Aorta (tissue), 5 donors: ENCODE results near the gene ANKMY1. TPM values are rescaled to one million over a fixed set of nuclear protein-coding genes. Genes with fewer than 3 reads are reported as not detected.
"Not testable (repeated sequence)": the region's sequence is repeated elsewhere in the genome, so short reads cannot be mapped to it uniquely, and the experiment has no call there.

Source experiments
- ATAC-seq: fragments of 200-7000 bp; cut with Tn5 transposase; one replicate; pipeline ENCODE4 v1.9.1; 2022; ENCODE audit warnings: moderate library complexity; ENCODE audit not compliant: low FRiP score
- DNase-seq, 2 donors: peaks; one replicate each; pipeline ENCODE4 v3.0.0-alpha.2; 2020
- H3K27ac ChIP-seq, 2 donors: one replicate each; pipeline ENCODE4 v1.5.1; 2013; ENCODE audit warnings: low read length in 2 of 2, mild to moderate bottlenecking in 2 of 2, moderate library complexity in 2 of 2, control low read depth in 1 of 2, inconsistent platforms in 1 of 2, low read depth in 1 of 2
- H3K27me3 ChIP-seq, 2 donors: one replicate each; pipeline ENCODE4 v1.6.1; 2013; ENCODE audit warnings: control low read depth in 1 of 2, low read length in 1 of 2, mild to moderate bottlenecking in 1 of 2, moderate library complexity in 1 of 2; ENCODE audit not compliant: insufficient read depth in 2 of 2, control insufficient read depth in 1 of 2
- H3K36me3 ChIP-seq, 2 donors: one replicate each; pipeline ENCODE4 v1.6.1; 2013; ENCODE audit warnings: control low read depth in 1 of 2, low read length in 1 of 2, mild to moderate bottlenecking in 1 of 2; ENCODE audit not compliant: insufficient read depth in 2 of 2, control insufficient read depth in 1 of 2
- H3K4me1 ChIP-seq, 2 donors: one replicate each; pipeline ENCODE4 v1.6.1; 2013; ENCODE audit warnings: low read length in 2 of 2, control low read depth in 1 of 2, mild to moderate bottlenecking in 1 of 2, moderate library complexity in 1 of 2; ENCODE audit not compliant: insufficient read depth in 2 of 2, control insufficient read depth in 1 of 2
- H3K4me3 ChIP-seq, 2 donors: one replicate each; pipeline ENCODE4 v1.5.1; 2013; ENCODE audit warnings: low read length in 2 of 2, control low read depth in 1 of 2, mild to moderate bottlenecking in 1 of 2
- H3K9me3 ChIP-seq: one replicate; pipeline ENCODE4 v1.6.1; 2013; ENCODE audit warnings: mild to moderate bottlenecking, low read length; ENCODE audit not compliant: control insufficient read depth
- WGBS, 2 donors: extraction: QIAGEN DNeasy Blood & Tissue Kit; methylation state at CpG; one replicate each; pipeline ENCODE4 v1.1.7; 2013; 5-methylcytosine and 5-hydroxymethylcytosine counted together
- intact Hi-C, 2 donors: fragments of 100-400 bp; cut with DNase I; formaldehyde crosslinking; loops; one replicate each; pipeline versions ENCODE4 v1.14.2 to v1.15.0; 2022
- polyA plus RNA-seq, 2 donors: library from polyadenylated mRNA; stranded (reverse); fragments of 200-250 nt; gene quantifications; one replicate each; pipeline ENCODE4 v1.2.3, GENCODE V29; 2013
- total RNA-seq, 2 donors: library from RNA; stranded (reverse); fragmentation: NEBNext Ultra II Directional; extraction: Animal tissue kit (Norgen Biotek cat#: 25700); gene quantifications; one replicate each; pipeline ENCODE4 v1.2.1, GENCODE V29; 2021
- donor health status: healthy with polysubstance abuse.
- donor health status: Bipolar disorder and iron deficiency.
- donor health status: DM: no; HTN: no; CAD: no.
- donor health status: DM: no; HTN: no; CAD: no.
- donor health status: DM: yes; HTN: yes; CAD: no.

The ANKMY1 gene
- total and polyA plus RNA-seq, 4 donors: 6.2 to 22.0 (median 8.5) TPM

DNA sequence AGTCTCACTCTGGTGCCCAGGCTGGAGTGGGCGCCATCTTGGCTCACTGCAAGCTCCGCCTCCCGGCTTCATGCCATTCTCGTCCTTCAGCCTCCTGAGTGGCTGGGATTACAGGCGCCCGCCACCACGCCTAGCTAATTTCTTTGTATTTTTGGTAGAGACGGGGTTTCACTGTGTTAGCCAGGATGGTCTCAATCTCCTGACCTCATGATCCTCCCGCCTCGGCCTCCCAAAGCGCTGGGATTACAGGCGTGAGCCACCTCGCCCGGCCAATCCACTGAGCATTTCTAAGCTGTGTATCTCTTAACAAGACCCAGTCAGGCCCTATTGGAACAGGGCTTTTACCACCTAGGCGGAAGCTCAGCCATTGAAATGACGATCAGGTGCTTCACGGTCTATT lies 5.4 kb upstream of the ANKMY1 start:
- H3K4me1 ChIP-seq, ATAC-seq, H3K36me3 ChIP-seq, H3K9me3 ChIP-seq, H3K27me3 ChIP-seq, H3K27ac ChIP-seq, DNase-seq, H3K4me3 ChIP-seq: not testable (repeated sequence)
- 96% methylated on average over 17 of the region's 17 CpGs for WGBS, 2 donors
- intact Hi-C loops: loop anchor here in 1 of 2 donors (10.0 kb wide), 1 partner anchor 432 kb away; the partner anchor contains the start of gene SNED1

DNA sequence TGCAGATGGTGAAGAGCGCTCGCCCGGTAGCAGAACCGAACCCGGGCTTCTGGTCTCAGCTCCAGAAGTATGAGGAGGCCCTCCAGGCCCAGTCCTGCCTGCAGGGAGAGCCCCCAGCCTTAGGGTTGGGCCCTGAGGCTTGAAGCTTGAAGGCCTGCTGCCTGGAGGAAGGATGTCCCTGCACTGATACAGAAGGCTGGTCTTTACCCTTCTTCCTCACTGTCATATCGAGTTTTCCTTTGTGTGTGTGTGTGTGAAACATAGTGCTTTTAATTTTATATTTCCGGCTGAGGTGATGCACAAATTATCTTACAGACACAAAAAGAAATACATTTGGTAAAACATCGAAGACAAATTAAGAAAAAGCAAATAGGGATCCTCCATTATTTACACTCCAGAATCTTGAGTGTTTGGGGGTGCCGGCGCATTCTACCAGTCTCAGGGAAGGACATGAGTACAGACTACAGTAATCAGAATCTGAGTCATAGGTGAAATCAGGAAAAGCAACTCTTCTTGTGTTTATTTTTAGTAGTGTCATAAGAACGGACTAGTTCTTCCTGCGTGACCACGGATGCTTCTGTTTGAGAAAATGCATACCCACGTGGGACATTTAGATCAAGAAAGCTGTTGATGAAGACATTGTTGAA lies 3.7 kb upstream of the ANKMY1 start:
- intact Hi-C loops: loop anchor here in 1 of 2 donors (2.0 to 10.0 kb wide), 2 partner anchors 25 to 433 kb away; partner anchors contain the start of genes CAPN10 and SNED1
- DNase-seq: no peak
- Histone ChIP-seq H3K27me3 (no peaks in the 10 kb centered on the region), H3K9me3 (no peaks in the 10 kb centered on the region), H3K36me3 (no peaks in the 10 kb centered on the region), H3K27ac (peak overlapping the region in 1 of 2 donors; percentile 83), H3K4me1 (peaks cover 0 to 4% of the 10 kb centered on the region in 2 donors), H3K4me3 (no peak overlapping the region)
- WGBS, 2 donors: 32% methylated on average over 14 of the region's 14 CpGs
- peak; percentile 4 for ATAC-seq

DNA sequence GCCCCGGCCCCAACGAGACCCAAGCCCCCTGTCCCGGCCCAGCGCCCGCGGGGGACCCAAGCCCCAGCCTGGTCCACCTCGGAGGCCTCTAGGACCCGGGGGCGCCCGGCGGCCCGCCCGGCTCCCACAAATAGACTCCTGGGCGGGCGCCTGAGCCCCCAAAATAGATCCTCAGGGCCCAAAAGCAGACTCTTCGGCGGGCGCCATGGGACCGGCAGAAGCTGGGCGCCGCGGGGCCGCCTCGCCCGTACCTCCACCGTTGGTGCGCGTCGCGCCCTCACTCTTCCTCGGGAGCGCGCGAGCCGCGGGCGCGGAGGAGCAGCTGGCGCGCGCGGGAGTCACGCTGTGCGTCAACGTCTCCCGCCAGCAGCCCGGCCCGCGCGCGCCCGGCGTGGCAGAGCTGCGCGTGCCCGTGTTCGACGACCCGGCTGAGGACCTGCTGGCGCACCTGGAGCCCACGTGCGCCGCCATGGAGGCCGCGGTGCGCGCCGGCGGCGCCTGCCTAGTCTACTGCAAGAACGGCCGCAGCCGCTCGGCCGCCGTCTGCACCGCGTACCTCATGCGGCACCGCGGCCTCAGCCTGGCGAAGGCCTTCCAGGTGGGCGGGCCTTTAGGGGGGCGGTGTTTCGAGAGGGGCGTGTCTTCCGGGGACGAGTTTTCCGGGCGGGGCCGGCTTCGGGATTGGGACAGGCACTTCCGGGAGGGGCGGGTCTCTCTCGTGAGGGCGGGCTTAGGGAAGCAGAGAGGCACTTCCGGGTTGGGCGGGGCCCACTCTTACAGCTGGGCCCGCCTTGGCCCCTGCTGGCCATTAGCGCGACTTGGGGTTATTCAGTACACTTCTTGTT lies 2.9 kb upstream of the ANKMY1 start:
- intact Hi-C loops: loop anchor here in 1 of 2 donors (2.0 to 10.0 kb wide), 2 partner anchors 26 to 434 kb away; partner anchors contain the start of genes CAPN10 and SNED1
- ATAC-seq: peak; percentile 94
- 0 to 1% methylated on average over 74 to 101 of the region's 101 CpGs for WGBS, 2 donors

DNA sequence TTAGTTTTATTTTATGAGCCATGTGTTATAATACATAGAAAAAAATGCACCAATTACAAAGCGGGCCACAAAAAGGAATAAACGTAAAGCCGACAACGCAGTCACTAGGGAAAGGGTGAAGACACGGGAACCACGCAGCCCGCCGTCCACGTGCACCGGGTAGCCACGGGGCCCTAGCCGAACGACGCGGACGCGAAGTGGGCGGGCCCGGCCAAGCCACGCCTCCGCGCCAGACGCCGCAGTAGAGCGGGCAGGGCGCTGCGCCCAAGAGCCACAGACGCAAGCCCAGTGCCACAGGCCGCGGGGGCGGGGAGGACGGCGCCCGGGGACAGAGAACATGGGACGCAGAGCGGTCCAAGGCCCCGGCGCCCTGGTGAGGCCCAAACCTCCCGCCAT lies 2.3 kb upstream of the ANKMY1 start, which contains the start of gene DUSP28:
DUSP28 (plus strand) TSS at position 274 of the 396 bp plus-strand sequence. CDS start 328 bp downstream, outside the sequence.
- H3K27ac ChIP-seq: peak within 1 kb of the TSS; percentile 83 to 87
- DNase-seq: peak; percentile 97
- no peaks in the 10 kb centered on the region for H3K27me3 ChIP-seq
- WGBS, 2 donors: 0 to 1% methylated on average over 17 to 39 of the region's 39 CpGs
- intact Hi-C loops: loop anchor here in 1 of 2 donors (2.0 to 10.0 kb wide), 2 partner anchors 27 to 435 kb away; partner anchors contain the start of genes CAPN10 and SNED1
- H3K4me1 ChIP-seq: no peaks in the 10 kb centered on the region
- no peaks in the 10 kb centered on the region for H3K36me3 ChIP-seq
- ATAC-seq: peak; percentile 93
- no peaks in the 10 kb centered on the region for H3K9me3 ChIP-seq
- peak within 1 kb of the TSS; percentile 67 to 71 for H3K4me3 ChIP-seq

More for the DNA sequence above, 2.9 kb upstream of the ANKMY1 start:
- H3K9me3 ChIP-seq: no peaks in the 10 kb centered on the region
- H3K36me3 ChIP-seq: no peaks in the 10 kb centered on the region
- DNase-seq: peak; percentile 100
- H3K27me3 ChIP-seq: no peaks in the 10 kb centered on the region
- H3K4me1 ChIP-seq: peaks cover 0 to under 1% of the 10 kb centered on the region in 2 donors
- peak overlapping the region; percentile 83 to 87 for H3K27ac ChIP-seq
- peak overlapping the region; percentile 67 to 71 for H3K4me3 ChIP-seq

DNA sequence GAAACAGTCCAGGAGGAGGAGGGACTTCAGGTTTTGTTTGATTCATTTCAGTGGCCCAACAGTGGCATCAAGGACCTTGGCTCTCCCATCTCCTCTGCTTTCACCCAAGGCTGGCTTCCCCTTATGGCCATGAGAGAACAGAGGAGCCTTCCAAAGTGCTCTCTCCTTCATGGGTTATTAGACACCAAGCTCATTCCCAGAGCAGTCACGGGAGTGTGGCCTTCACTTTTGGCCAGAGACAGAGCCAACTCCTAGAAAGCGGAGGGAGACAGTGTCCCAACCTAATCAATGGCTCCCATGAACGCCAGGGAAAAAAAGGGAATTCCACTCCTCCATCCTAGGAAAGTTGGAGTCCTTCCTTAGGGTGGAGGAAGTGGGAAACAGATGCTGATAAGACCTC lies 1.5 kb upstream of the ANKMY1 start:
- intact Hi-C loops: no loop called here
- Histone ChIP-seq H3K4me1 (no peaks in the 10 kb centered on the region), H3K4me3 (no peak overlapping the region), H3K27ac (no peak overlapping the region), H3K9me3 (no peaks in the 10 kb centered on the region), H3K27me3 (no peaks in the 10 kb centered on the region), H3K36me3 (no peaks in the 10 kb centered on the region)
- ATAC-seq (no peak), DNase-seq (no peak)
- WGBS, 2 donors: 94% methylated on average over 3 of the region's 3 CpGs

DNA sequence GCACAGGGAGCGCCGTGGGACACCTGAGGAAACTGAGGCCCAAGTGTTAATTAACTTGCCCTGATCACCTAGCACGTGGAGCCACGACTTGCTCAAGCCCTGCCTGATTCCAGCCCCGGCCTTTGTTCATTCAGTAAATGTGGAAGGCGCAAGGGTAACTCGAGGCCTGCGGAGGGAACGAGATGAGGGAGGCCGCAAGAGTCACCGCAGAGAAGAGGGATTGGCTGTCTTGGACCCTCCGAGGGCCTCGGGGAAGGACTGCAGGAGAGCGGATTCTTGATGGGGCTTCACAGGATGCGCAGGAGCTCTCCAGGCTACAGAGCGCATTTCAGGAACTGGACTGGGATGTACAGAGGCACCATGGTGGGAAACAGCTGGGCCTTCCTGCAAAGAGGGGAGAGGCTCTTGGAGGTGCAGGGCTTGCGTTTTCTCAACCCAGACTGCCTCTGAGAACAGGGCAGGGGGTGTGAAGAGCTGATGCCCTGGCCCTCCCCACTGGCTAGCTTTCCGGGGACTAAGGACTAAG lies 511 bp upstream of the ANKMY1 start:
- DNase-seq: peak in 1 of 2 donors; percentile 73
- Histone ChIP-seq H3K9me3 (no peaks in the 10 kb centered on the region), H3K27ac (no peak overlapping the region), H3K4me3 (no peak overlapping the region), H3K4me1 (no peaks in the 10 kb centered on the region), H3K36me3 (no peaks in the 10 kb centered on the region), H3K27me3 (no peaks in the 10 kb centered on the region)
- intact Hi-C loops: no loop called here
- ATAC-seq: no peak
- WGBS, 2 donors: 80 to 82% methylated on average over 18 of the region's 18 CpGs

DNA sequence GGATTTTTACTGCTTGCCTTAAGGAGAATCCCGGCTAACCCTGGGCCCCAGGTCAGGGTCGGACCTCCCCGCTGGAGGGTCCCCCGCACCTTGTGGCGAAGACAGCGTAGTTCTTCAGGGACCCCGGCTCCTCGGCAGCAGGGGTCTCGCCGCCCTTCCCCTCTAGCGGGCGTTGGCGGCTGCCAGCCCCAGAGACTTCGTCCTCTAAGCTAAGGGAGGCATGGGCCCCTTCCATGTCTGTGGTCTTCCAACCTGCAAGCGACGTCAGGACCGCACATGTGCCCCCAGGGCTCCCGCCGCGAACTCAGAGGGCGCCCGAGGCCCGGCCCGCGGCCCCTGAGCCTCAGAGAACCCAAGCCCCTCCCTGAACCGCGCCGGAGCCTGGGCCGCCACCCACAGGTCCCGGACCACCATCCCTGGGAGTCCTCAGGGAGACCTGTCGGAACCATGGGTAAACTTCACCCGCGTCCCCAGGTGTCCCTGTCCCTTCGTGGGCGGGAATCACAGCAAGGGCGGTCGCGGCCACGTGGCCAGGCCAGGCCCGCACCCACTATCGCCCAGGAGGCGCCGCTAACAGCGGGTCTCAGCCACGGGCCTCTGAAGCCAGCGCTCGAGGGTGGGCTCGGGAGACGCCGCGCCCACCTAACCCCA lies 562 bp downstream of the ANKMY1 start:
- no peaks in the 10 kb centered on the region for H3K27me3 ChIP-seq
- no peak overlapping the region for H3K27ac ChIP-seq
- no peaks in the 10 kb centered on the region for H3K9me3 ChIP-seq
- H3K4me3 ChIP-seq: peak overlapping the region; percentile 1 to 16
- no peaks in the 10 kb centered on the region for H3K36me3 ChIP-seq
- WGBS, 2 donors: 26 to 29% methylated on average over 46 to 51 of the region's 51 CpGs
- H3K4me1 ChIP-seq: no peaks in the 10 kb centered on the region
- ATAC-seq: no peak
- intact Hi-C loops: no loop called here
- DNase-seq: peak; percentile 52 to 77

DNA sequence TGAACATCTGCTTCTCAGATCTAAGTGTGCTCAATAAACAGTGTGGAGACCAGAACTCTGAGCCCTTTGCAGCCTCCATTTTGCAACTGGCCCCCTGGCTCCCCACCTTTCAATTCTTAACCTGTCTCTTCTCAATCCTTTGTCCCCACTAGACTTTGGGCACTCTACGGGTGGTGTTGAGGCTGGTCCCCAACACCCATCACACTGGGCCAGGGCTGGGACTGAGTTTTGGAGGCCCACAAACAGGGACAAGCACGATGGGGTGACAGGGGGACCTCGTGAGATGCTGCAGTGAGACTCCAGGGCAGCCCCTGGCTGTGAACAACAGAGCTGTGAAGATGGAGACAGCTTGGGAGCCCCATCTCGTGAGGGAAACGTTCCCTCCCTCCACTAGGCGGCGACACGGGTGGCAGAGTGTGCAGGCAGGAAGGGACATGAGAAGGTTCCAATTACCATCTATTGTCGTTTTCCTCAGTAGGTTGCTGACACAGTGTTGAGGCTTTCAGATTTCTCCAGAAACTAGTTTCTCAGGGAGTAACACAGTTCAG lies 1.2 kb downstream of the ANKMY1 start:
- no peak for ATAC-seq
- WGBS, 2 donors: 77 to 78% methylated on average over 9 of the region's 9 CpGs
- Histone ChIP-seq H3K27ac (no peak overlapping the region), H3K4me3 (no peak overlapping the region), H3K27me3 (no peaks in the 10 kb centered on the region), H3K4me1 (no peaks in the 10 kb centered on the region), H3K36me3 (no peaks in the 10 kb centered on the region), H3K9me3 (no peaks in the 10 kb centered on the region)
- intact Hi-C loops: no loop called here
- DNase-seq: peak; percentile 61 to 82
